ENCODE measurements around the gene BFSP1. TPM values are rescaled to one million over a fixed set of nuclear protein-coding genes. Genes with fewer than 3 reads are reported as not detected.

BFSP1 gene
- total RNA-seq, 2 donors from 2014 or later, result 9.4 to 12.0 TPM

DNA sequence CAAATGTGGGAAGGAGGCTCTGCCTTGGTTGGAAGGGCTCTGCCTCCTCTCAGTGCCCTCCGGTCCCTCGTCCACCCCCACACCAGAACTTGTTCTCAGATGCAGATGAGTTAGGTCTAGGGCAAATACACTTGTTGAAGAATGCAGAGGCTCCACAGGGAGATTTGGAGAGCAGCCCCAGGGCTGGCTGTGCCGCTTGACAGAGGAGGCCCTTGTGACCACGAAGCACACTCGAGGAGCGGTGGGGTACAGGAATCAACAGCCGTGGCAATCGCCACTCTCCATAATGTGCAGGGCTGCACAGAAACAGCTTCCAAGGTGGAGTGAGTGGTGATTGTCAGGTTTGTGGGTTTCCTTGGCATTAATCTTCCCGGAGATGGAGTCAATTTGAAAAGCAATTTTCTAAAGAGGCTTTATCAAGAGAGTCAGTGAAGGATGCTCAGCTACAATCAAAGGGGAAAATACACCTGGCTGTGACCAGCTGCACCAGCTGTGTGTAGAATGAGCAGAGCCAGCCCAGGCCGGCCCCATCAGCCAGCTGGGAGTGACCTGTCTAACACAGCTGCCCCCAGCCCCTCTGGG is 59.5 kb downstream of the BFSP1 start:
- 78 to 92% methylated on average over 4 to 10 of the region's 10 CpGs for WGBS, 2 experiments (ENCODE audit: insufficient coverage in 1 of 2, insufficient read length in 1 of 2)
- no peaks in the 10 kb centered on the region for H3K4me1 Mint-ChIP-seq
- no peak overlapping the region for H3K27ac Mint-ChIP-seq
- no peak for DNase-seq
- H3K27me3 ChIP-seq (ENCODE audit: control insufficient read depth, insufficient read depth, low read length, poor library complexity, severe bottlenecking), result no peaks in the 10 kb centered on the region
- no peaks in the 10 kb centered on the region for H3K36me3 Mint-ChIP-seq (ENCODE audit: low read depth)
- H3K9me3 Mint-ChIP-seq, result no peaks in the 10 kb centered on the region
- no peak overlapping the region for H3K27ac ChIP-seq (ENCODE audit: low read depth, low read length)
- no peaks in the 10 kb centered on the region for H3K4me1 ChIP-seq (ENCODE audit: control insufficient read depth, insufficient read depth, low read length)
- no peak overlapping the region for H3K4me3 Mint-ChIP-seq
- no peaks in the 10 kb centered on the region for H3K36me3 ChIP-seq (ENCODE audit: control insufficient read depth, insufficient read depth, low read length)
- TF ChIP-seq, protein P1, sequence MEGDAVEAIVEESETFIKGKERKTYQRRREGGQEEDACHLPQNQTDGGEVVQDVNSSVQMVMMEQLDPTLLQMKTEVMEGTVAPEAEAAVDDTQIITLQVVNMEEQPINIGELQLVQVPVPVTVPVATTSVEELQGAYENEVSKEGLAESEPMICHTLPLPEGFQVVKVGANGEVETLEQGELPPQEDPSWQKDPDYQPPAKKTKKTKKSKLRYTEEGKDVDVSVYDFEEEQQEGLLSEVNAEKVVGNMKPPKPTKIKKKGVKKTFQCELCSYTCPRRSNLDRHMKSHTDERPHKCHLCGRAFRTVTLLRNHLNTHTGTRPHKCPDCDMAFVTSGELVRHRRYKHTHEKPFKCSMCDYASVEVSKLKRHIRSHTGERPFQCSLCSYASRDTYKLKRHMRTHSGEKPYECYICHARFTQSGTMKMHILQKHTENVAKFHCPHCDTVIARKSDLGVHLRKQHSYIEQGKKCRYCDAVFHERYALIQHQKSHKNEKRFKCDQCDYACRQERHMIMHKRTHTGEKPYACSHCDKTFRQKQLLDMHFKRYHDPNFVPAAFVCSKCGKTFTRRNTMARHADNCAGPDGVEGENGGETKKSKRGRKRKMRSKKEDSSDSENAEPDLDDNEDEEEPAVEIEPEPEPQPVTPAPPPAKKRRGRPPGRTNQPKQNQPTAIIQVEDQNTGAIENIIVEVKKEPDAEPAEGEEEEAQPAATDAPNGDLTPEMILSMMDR (conservative IDR thresholded peaks at IDR 0.05), result no peak
- no peaks in the 10 kb centered on the region for H3K9me3 ChIP-seq (ENCODE audit: control insufficient read depth, low read length)
- no peak overlapping the region for H3K4me3 ChIP-seq (ENCODE audit: low read length)
- no peak overlapping the region for H3K9ac ChIP-seq (ENCODE audit: extremely low read depth, low read length, poor library complexity, severe bottlenecking)
- no peaks in the 10 kb centered on the region for H3K27me3 Mint-ChIP-seq (ENCODE audit: insufficient read depth)

DNA sequence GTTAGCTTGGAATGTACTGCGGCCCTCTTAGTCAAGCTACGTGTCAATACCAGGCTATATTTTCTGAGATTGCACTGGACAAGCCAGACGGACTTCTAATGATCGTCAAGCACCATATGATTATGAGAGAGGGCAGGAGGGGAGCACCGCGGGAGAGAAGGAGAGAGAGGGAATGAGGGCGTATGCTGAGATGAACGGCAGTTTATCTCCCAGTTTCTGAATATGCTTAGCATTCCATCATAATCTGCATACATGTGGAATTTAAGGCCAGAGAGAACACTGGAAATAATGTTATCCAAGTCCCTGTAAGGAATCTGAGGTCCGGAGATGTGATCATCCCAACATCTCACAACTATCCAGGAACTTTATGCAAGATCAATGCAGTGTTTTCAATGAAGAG is 60.2 kb downstream of the BFSP1 start:
- H3K4me3 Mint-ChIP-seq, result no peak overlapping the region
- H3K36me3 Mint-ChIP-seq (ENCODE audit: low read depth), result no peaks in the 10 kb centered on the region

DNA sequence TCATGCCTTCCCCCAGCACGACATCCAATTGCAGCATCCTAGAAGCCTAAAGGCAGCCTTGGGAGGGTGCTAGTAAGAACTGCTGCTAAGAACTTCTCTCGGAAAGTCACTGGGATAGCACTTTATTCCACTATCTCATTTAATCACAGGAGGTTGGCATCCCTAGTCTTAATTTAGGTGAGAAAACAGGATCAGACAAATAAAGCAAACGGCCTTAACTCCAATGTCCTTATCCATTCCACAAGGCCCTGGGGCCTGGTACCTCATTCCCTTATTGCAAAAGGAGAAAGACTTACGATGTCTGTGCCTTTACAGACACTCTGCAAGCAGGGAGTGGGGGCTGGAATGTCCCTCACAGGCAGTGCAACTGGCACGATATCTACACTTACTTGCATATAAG is 60.7 kb downstream of the BFSP1 start:
- Histone ChIP-seq H3K4me1 (ENCODE audit: control insufficient read depth, insufficient read depth, low read length) (no peaks in the 10 kb centered on the region), H3K9me3 (ENCODE audit: control insufficient read depth, low read length) (no peaks in the 10 kb centered on the region), H3K36me3 (ENCODE audit: control insufficient read depth, insufficient read depth, low read length) (no peaks in the 10 kb centered on the region), H3K9ac (ENCODE audit: extremely low read depth, low read length, poor library complexity, severe bottlenecking) (no peak overlapping the region), H3K27ac (ENCODE audit: low read depth, low read length) (no peak overlapping the region), H3K4me3 (ENCODE audit: low read length) (no peak overlapping the region), H3K27me3 (ENCODE audit: control insufficient read depth, insufficient read depth, low read length, poor library complexity, severe bottlenecking) (no peaks in the 10 kb centered on the region)
- no peak overlapping the region for H3K4me3 Mint-ChIP-seq
- H3K27ac Mint-ChIP-seq, result no peak overlapping the region
- TF ChIP-seq, protein P1 (conservative IDR thresholded peaks at IDR 0.05), result no peak
- WGBS, 2 experiments (ENCODE audit: insufficient coverage in 1 of 2, insufficient read length in 1 of 2), result 93 to 94% methylated on average over 4 to 5 of the region's 5 CpGs
- no peak for DNase-seq
- no peaks in the 10 kb centered on the region for H3K36me3 Mint-ChIP-seq (ENCODE audit: low read depth)
- H3K4me1 Mint-ChIP-seq, result no peaks in the 10 kb centered on the region
- H3K27me3 Mint-ChIP-seq (ENCODE audit: insufficient read depth), result no peaks in the 10 kb centered on the region
- no peaks in the 10 kb centered on the region for H3K9me3 Mint-ChIP-seq

More for the DNA sequence above, 60.2 kb downstream of the BFSP1 start:
- Histone ChIP-seq H3K9ac (ENCODE audit: extremely low read depth, low read length, poor library complexity, severe bottlenecking) (no peak overlapping the region), H3K9me3 (ENCODE audit: control insufficient read depth, low read length) (no peaks in the 10 kb centered on the region), H3K27ac (ENCODE audit: low read depth, low read length) (no peak overlapping the region), H3K36me3 (ENCODE audit: control insufficient read depth, insufficient read depth, low read length) (no peaks in the 10 kb centered on the region), H3K4me3 (ENCODE audit: low read length) (no peak overlapping the region), H3K4me1 (ENCODE audit: control insufficient read depth, insufficient read depth, low read length) (no peaks in the 10 kb centered on the region), H3K27me3 (ENCODE audit: control insufficient read depth, insufficient read depth, low read length, poor library complexity, severe bottlenecking) (no peaks in the 10 kb centered on the region)
- TF ChIP-seq, protein P1 (conservative IDR thresholded peaks at IDR 0.05), result no peak
- H3K27ac Mint-ChIP-seq, result no peak overlapping the region
- no peaks in the 10 kb centered on the region for H3K9me3 Mint-ChIP-seq
- DNase-seq, result no peak
- no peaks in the 10 kb centered on the region for H3K27me3 Mint-ChIP-seq (ENCODE audit: insufficient read depth)
- no peaks in the 10 kb centered on the region for H3K4me1 Mint-ChIP-seq
- 91 to 97% methylated on average over 6 to 9 of the region's 9 CpGs for WGBS, 2 experiments (ENCODE audit: insufficient coverage in 1 of 2, insufficient read length in 1 of 2)

Measured in endodermal cell (in vitro differentiated cells).